GM18520 (cell line): Measurements from ENCODE around the gene PACSIN1.

Source experiments
- ATAC-seq: cut with Tn5 transposase; IDR thresholded peaks from one replicate; pipeline ENCODE4 v1.9.1; 2021; ENCODE audit not compliant: unreplicated experiment

PACSIN1 gene

GRCh38 chr6:34543421-34543820, 77.5 kb downstream of the PACSIN1 start:
- no peak for ATAC-seq

- no peak for ATAC-seq
These were observed 78.3 kb downstream of the PACSIN1 start for GRCh38 chr6:34544052-34544604.

- ATAC-seq: no peak
These were observed 79.0 kb downstream of the PACSIN1 start for GRCh38 chr6:34544776-34545471.

GRCh38 chr6:34546551-34547321, 80.9 kb downstream of the PACSIN1 start:
- ATAC-seq: no peak

DNA sequence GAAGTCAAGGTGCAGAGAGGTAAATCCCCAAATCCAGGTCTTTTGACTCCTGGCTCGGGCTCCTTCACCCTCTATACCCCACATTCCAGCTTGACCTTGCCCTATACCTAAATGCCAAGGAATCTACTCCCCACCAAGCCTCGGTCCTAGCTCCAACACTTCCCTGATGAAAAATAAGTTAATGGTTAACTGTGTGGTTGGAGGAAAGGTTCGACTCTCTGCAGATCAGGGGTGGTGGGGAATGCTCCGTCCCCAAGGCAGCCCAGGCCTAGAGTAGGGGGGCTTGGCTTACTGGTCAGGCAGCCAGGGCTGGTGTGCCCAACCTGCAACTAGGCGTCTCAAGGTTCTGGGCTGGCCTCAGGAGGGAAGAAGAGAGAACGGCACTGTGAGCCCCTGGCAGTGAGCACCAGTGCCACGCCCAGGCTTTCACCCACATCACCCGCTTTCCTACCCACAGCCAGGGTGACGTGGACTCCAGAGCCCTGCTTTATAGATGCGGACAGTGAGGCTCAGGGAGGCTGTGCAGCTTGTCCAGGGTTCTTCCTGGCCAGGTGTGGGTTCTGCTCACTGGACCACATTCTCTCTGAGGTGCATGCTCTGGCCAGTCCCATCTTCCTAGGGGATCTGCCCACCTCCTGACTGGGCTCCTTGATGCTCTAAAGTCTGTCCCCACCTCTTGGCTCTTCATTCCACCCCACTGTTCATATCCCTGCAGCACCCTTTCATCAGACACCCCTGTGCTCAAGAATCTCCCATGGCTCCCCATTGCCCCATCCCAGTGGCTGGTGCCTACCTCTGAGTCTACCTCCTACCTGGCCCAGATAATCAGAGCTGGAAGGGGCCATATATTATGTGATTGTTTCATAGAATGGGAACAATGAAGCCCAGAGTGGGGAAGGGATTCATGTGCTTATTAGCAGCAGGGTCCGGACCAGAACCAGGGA, 82.1 kb downstream of the PACSIN1 start:
- no peak for ATAC-seq

- ATAC-seq: no peak
These were observed 83.3 kb downstream of the PACSIN1 start for GRCh38 chr6:34549026-34549803.

- no peak for ATAC-seq
These were observed 83.9 kb downstream of the PACSIN1 start for GRCh38 chr6:34549804-34550202.

DNA sequence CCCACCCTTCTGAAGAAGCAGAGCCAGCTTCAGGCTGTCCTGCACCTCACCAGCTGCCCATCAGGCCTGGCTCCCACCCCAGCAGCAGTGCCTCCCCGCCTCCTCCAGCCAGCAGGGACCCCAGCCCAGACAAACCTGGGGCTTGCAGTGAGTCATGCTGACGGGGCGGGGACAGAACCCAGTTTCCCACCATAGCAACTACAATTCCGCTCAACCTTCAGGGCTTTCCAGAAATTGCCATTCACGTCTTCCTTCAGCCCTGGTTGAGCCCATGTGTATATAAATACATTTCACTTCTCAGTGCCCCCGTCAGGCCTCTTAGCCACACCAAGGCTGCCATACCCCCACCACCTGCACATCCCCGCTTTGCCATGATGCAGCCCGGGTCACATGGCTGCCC, 85.8 kb downstream of the PACSIN1 start:
- ATAC-seq: no peak

DNA sequence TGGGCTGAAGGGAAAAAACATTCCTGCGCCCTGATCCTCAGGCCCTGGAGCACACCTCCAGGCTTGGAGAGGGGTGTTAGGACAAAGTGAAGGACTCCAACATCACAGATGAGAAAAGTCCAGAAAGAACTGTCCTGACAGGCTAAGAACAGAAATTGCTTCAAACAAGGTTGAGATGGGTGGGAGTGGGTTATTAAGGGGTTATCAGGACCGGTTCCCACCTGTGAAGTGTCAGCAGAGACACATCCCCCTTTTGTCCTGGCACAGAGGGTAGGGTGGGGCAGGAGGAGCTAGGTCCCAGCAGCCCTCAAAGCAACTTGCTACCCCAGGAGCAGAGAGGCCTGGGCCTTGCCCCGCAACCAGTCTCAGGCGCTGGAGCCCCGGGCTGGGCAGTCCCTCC, 86.7 kb downstream of the PACSIN1 start:
- ATAC-seq: no peak

GRCh38 chr6:34553146-34553545, 87.3 kb downstream of the PACSIN1 start:
- no peak for ATAC-seq

GRCh38 chr6:34553750-34554149, 87.9 kb downstream of the PACSIN1 start:
- ATAC-seq: no peak

DNA sequence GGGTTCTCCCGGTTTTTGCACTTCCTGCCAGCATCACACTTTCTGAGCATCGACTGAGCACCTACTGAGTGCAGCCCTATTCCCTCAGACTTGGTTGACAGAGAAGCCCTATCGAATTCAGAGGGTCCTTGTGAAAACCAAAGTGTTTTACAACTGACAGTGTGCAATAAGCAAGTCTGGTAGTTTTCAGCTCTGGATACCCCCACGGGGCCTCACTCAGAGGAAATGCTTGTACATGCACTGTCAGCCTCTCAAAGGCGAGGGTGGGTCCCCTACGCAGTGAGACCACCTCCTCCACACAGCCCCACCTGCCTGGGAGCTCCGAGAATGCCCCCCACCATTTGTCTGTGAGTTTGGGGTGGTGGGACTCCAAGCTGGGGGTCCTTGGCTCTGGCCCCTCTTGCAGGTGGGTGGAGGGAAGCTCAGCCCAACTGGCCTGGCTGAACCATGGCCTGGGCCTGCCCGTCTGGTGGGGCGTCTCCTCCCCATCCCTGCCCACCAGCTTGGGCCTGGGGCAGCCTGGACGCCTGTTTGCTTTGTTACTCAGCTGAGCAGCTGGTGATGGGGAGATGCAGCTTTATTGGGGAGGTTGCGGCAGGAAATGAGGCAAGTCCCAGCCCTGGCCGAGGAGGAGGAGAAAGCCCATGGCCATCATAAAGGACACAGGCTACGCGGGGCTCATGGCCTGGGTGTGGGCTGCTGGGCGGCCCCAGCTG, 88.6 kb downstream of the PACSIN1 start:
- ATAC-seq: no peak

DNA sequence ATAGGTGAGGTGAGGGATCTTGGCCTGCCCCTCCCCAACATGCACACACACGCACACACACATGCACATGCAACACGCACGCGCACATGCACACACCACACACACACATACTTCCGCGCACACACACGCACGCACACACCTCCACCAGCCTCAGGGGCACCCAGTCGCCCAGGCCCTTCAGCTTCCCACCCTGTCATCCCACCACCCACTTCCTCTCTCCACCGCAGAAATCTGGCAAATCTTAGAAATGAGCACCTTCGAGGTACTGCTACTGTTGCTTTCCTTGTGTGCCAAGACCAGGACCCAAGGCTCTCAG, 89.1 kb downstream of the PACSIN1 start:
- no peak for ATAC-seq

GRCh38 chr6:34555328-34555727, 89.5 kb downstream of the PACSIN1 start:
- ATAC-seq: no peak

- ATAC-seq: no peak
These were observed 90.2 kb downstream of the PACSIN1 start, which contains the start of gene SPDEF for GRCh38 chr6:34556031-34556471. Gene SPDEF (minus strand): TSS chr6:34556329. CDS start chr6:34544455, 11,874 bp downstream.

DNA sequence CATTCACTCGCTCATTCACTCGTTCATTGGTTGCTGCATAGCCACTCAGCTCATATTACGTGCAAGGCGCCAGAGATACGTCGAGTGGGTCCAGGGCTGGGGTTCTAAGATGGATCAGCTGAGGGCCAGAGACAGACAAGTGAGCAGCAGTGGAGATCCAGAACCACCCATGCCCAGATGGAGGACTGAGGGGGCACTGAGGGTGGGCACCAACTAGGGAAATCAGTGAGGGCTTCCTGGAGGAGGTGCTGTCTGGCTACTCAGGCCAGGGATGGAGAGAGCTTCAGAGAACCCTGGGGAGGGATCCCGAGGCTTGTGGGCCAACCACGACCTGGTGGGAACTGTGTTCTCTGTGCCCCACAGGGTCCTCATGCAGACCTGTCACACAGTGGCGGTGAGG, 90.6 kb downstream of the PACSIN1 start:
- no peak for ATAC-seq

GRCh38 chr6:34557228-34557627, 91.4 kb downstream of the PACSIN1 start:
- no peak for ATAC-seq

DNA sequence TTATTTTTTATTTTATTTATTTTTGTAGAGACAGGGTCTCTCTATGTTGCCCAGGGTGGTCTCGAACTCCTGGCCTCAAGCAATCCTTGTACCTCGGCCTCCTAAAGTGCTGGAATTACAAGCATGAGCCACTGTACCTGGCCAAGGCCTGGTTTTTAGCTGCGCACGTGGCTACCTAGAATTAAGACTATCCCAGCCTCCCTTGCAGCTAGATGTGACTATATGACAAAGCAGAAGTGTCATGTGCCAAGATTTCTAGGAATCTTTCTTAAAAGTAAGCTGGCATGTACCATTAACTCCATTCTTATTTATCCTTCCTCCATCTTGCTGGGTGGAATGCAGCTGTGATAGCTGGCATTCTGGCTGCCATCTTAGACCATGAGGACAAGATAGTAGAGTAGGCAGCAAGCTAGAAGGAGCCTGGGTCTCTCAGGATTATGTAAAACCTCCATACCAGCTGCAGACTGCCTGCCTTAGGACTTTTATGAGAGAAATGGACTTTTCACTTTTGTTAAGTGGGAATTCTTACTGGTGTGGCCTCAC, 92.4 kb downstream of the PACSIN1 start:
- no peak for ATAC-seq

DNA sequence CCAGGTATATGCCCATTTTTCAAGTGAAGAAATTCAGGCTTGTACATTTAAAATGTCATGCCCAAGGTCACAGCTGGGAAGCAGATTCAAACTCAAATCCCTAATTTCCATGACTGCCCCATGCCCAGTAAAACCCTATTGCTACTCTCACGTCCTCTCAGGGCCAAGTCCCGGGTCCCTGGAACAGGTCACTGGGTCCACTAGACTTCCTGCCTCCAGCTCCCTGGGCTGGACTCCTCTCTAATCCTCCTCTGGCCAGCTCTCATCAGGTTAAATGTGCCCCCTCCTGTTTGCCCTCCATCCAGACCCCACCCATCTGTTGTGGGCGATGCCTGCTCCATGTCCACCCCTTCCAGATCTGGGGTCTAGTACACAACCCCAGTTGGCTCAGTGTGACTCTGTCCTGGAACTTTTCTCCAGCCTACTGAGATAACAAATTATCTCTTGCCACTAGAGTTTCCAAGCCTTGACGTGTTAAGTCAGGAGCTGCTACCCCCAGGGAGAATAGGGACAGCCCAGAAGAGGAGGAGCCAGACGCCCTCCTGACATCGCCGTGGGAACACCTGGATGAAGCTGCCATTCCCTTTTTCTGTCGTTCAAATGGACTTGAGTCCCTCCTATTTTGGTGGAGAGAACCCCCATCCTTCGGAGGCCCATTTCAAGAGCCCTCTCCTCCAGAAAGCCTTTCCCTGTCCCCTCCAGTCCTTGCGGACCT, 93.9 kb downstream of the PACSIN1 start:
- no peak for ATAC-seq
